ENCODE measurements around the gene TNFAIP8.

Gene TNFAIP8

DNA sequence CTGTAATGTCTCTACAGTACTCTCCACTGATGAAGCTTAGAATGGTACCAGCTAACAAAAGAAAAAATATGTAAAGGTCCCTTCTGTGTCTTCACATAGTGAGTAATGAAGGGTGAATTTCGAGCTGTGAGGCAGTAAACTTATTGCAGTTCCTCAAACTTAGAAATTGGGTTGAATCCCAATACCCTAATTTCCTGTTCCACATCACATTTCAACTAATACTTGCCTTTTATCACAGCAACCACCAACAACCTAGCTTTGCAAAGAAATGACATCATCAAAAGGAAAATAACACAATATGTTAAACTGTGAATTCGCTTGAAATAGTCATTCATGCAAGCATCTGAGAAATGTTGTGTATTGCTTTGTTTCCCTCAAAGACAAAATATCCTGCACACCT lies 9.4 kb upstream of the TNFAIP8 start:
- no peak for DNase-seq (ENCODE audit: low read depth in 3 of 3)

- DNase-seq (ENCODE audit: low read depth in 3 of 3) = no peak
Observed at GRCh38 chr5:119347574-119347973, 8.2 kb upstream of the TNFAIP8 start.

DNA sequence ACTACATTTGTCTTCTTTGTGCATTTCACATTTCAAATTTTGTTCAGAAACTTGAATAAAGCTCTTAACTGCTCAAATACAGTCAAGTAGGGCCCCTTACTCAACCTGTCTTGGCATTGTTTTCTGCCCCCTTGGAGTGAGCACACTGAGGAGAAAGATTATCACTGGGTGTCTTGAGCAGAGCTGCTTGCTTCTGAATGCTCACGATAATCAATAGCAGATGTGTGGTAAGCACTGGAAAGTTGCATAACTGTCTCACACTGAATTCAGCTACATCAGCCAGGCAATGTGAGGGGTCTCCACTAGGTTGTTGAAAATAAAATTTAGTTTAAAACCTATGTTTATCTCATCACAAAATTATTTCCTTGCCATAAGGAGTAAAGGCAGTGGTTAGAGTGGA lies 7.8 kb upstream of the TNFAIP8 start:
- no peak for DNase-seq (ENCODE audit: low read depth in 3 of 3)

DNA sequence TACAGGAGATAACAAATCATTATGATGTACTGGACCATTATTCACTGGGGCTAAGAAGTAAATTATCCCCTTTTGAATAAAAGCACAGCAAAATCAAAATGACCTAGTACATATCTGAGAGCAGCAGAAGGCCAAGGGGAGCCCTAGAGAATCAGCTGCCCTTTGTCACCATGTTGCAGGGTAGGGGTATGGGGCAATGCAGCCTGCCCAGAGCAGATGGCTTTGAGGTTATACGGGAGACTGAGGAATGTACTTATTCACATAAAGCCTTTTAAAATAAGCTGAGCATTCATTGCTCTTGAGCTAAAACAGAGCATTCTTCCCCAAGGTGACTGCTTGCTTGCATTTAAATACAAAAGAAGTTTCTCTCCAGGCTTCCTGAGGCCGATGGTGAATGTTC lies 2.6 kb upstream of the TNFAIP8 start:
- no peak for DNase-seq (ENCODE audit: low read depth in 3 of 3)

DNA sequence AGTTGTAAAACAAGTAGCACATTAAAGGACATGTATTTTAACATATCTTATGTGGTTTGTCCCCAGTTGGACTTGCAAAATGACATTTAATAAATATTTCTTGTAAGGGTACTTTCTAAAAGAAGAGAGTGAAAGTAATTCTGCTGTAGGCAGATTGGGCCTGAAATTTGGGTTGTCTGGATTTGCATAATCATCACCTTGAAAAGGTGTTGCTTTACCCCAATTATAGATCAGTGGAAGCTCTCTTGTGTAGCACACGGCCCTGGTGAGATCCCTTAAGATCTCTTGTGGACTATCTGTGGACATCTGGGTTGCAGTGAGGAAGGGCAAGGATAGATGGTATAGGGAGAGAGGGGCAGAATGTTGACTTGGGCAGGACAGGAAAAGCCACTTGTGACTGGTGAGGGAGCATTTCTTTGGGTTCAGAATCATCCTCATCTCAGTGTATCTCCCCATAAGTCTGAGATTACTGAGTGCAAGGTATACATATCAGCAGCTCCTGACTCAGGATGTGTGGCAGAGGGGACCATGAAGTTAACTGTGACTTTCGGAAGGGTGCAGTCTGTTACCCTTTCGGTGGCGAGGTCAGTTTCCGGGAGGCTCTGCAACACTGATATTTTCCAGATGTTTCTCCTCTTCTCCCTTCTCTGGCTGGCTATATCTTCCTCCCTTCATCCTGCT lies 2.0 kb upstream of the TNFAIP8 start:
- no peak for DNase-seq (ENCODE audit: low read depth in 3 of 3)

GRCh38 chr5:119354537-119355243 lies 1.1 kb upstream of the TNFAIP8 start:
- DNase-seq (ENCODE audit: low read depth in 3 of 3) = no peak

DNA sequence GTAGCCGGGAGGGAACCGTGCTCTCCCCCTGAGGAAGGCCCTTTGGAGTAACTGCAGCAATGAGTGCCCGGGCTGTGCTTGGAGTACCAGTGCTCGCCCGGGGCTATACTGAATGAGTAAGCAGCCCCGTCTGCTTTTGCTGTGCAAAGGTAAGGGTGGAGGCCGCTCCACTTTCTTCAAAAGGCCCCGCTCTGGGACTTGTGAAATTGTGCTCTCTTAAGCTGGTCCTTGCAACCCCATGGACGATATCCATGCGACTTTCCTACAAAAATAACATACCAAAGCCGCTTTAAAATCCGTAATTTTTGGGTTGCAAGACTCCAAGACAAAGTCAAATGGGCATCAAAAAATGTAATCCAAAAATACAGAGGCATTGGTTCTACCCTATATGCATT lies 578 bp upstream of the TNFAIP8 start:
- DNase-seq (ENCODE audit: low read depth in 3 of 3) = no peak

- no peak for DNase-seq (ENCODE audit: low read depth in 3 of 3)
Observed at GRCh38 chr5:119356612-119357188, 881 bp downstream of the TNFAIP8 start.

- DNase-seq (ENCODE audit: low read depth in 3 of 3) = no peak
Observed at GRCh38 chr5:119357270-119357669, 1.5 kb downstream of the TNFAIP8 start.

GRCh38 chr5:119357808-119358529 lies 2.1 kb downstream of the TNFAIP8 start:
- no peak for DNase-seq (ENCODE audit: low read depth in 3 of 3)

GRCh38 chr5:119358530-119358900 lies 2.7 kb downstream of the TNFAIP8 start:
- DNase-seq (ENCODE audit: low read depth in 3 of 3) = no peak

DNA sequence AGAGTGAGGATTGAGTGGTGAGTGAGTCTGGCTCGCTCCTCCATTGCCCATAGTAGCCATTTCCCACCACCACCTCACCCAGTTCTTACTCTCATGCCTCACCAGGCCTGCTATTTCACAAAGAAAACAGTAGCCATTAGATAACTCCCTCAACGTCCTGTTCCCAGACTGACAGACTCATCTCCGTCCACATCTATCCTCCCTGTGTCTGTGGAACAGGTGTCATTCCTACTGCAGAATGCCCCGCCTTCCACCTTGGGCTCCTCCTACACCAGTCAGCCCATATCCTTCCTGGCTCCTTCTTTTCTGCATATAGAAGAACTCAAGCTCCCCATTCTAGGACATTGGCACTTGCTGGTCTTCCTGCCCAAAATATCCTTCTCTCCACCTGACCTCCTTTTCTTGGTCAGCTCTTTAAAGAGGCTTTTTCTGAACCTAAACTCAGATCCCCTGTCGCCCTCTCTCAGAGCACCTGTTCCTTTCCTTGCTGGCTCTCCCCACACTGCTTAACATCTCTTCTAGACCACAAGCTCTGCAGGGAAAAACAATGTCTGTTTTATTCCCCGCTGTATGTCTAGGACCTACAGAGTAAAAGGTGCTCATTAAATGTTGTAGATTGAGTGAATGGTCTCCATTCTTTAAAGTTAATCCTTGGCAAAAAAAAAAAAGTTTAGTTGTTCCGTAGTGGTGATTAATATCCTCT lies 3.2 kb downstream of the TNFAIP8 start:
- no peak for DNase-seq (ENCODE audit: low read depth in 3 of 3)

GRCh38 chr5:119359737-119360413 lies 4.1 kb downstream of the TNFAIP8 start:
- DNase-seq (ENCODE audit: low read depth in 3 of 3) = no peak

- no peak for DNase-seq (ENCODE audit: low read depth in 3 of 3)
Observed at GRCh38 chr5:119360905-119361593, 5.2 kb downstream of the TNFAIP8 start.

- DNase-seq (ENCODE audit: low read depth in 3 of 3) = no peak
Observed at GRCh38 chr5:119361594-119362125, 5.8 kb downstream of the TNFAIP8 start.

- DNase-seq (ENCODE audit: low read depth in 3 of 3) = no peak
Observed at GRCh38 chr5:119362714-119363113, 6.9 kb downstream of the TNFAIP8 start.

- no peak for DNase-seq (ENCODE audit: low read depth in 3 of 3)
Observed at GRCh38 chr5:119363271-119363670, 7.5 kb downstream of the TNFAIP8 start.

DNA sequence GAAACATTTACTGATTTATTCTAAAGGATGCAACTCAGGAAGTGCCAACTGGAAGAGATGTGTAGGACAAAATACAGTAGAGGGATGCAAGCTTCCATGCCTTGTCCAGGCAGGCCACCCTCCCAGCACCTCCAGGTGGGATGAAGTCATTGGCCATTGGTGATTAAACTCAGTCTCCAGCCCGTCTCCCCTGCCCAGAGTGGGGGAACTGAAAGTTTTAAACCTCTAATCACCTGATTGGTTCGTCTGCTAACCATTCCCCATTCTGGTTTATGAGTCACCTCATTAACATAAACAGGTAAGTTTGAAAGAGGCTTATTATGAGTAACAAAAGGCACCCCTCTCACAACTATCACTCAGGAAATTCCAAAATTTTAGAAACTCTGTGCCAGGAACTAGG lies 8.1 kb downstream of the TNFAIP8 start:
- no peak for DNase-seq (ENCODE audit: low read depth in 3 of 3)

GRCh38 chr5:119365847-119366539 lies 10.2 kb downstream of the TNFAIP8 start:
- no peak for DNase-seq (ENCODE audit: low read depth in 3 of 3)

GRCh38 chr5:119366540-119366881 lies 10.7 kb downstream of the TNFAIP8 start:
- DNase-seq (ENCODE audit: low read depth in 3 of 3) = no peak

Data from stimulated activated CD4-positive, alpha-beta T cell treated with anti-CD3 and anti-CD28 coated beads, TNF-alpha, amount 100 ng/mL, for 48 hours (primary cell).